GM12892 (cell line): Measurements from ENCODE around the gene NT5DC4.
"Not testable (repeated sequence)": the region's sequence is repeated elsewhere in the genome, so short reads cannot be mapped to it uniquely, and the experiment has no call there.

Source experiments
- DNase-seq: peaks from one replicate; pipeline ENCODE4 v3.0.0; 2011; ENCODE audit not compliant: insufficient read length
- FAIRE-seq: peaks from 2 replicates; lab custom pipeline; 2011; peaks lifted over from hg19 to GRCh38; lab: Jason Lieb, UNC
- POLR2A ChIP-seq: IDR thresholded peaks from 2 replicates; pipeline ENCODE4 v1.6.1; 2011; ENCODE audit warnings: low read depth, low read length, control low read depth
- POLR2AphosphoS5 ChIP-seq: IDR thresholded peaks from 2 replicates; pipeline ENCODE4 v1.6.1; 2011; ENCODE audit warnings: low read depth, low read length, control low read depth
- TAF1 ChIP-seq: IDR thresholded peaks from 2 replicates; pipeline ENCODE4 v1.6.1; 2011; ENCODE audit warnings: low read depth, mild to moderate bottlenecking, control low read depth, low read length, borderline replicate concordance

Gene NT5DC4

DNA sequence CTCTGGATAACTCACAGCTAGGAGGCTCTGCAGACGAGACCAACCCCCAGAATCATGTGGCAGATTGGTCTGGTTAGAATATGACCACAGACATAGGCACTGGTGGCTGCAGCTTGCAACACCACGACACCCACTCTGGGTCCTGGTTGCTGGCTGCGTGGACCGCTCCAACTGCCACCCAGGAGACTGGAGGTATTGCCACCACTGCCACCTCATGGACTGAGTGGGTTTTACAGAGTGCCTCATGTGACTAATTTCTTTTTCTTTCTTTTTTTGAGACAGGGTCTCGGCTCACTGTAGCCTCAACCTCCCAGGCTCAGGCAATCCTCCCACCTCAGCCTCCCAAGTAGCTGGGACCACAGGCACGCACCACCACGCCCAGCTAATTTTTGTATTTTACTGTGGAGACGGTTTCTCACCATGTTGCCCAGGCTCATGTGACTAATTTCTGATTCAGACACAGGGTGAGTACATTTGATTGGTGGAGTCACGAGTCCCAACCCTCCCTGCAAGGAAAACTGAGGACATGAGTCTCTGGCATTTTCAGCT is 29.9 kb upstream of the NT5DC4 start:
- DNase-seq = peak; percentile 46
- peak; percentile 70 for FAIRE-seq
- no peak for TF ChIP-seq POLR2A
- TF ChIP-seq TAF1 = no peak
- no peak for TF ChIP-seq POLR2AphosphoS5

DNA sequence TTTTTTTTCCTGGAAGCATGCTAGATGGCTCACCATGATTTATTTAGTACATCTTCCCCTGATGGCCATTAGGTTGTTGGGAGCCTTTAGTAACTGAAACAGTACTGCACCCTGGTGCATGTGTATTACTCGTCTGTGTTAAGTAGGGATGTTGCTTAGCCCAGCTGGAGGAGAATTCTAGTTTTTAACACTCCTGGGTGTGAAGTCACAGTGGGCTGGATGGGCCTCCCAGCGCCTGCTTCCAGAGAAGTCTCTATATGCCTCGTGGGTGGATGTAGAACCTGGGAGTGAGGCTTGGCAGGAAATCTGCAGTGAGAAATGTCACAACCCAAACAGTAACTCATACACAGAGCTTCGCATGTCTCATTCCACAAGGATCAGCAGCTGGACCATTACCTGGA is 28.9 kb upstream of the NT5DC4 start:
- DNase-seq = no peak
- TF ChIP-seq TAF1 (no peak), POLR2A (no peak), POLR2AphosphoS5 (no peak)
- no peak for FAIRE-seq

DNA sequence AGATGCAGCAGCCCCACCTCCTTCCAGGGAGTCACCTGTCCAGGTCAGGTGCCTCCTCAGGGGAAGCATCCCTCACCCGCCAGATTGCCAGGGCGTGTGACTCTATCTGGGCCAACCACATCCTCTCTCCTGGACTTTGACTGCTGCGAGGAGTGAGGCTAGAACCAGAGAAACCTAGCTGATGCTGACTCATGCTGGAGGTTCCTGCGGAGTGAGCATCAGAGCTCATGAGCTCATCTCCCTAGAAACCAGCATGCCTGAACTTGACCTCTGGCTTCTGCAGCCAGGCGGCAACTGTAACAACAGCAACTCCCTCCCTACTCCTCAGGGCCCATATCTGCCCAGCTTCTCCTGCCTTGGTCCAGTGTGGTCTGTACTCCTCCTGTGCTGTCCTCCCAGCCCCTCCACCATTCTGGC is 28.3 kb upstream of the NT5DC4 start:
- FAIRE-seq (peak; percentile 97), DNase-seq (peak; percentile 54)
- peak; percentile 56; the same call in 1 of the 2 replicates for TF ChIP-seq POLR2A
- TF ChIP-seq POLR2AphosphoS5 = peak; percentile 66
- no peak for TF ChIP-seq TAF1

DNA sequence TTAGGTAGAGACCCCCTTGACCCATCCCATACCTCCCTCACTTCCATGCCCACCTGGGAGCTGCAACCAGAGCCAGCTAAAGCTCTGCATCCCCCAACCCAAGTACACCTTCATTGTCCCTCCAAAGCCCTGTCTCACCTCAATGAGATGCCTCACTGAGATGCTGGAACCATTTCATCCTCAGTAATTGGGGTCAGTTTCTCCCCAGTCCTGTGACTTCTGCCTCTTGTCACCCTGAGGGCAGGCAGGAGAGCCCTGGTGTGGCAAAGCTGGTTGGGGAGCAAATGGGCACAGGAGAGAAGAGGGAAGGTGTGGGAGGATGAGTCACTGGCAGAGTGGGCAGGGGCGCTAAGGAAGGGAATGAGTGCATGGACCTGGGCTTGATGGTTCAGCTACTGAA is 27.9 kb upstream of the NT5DC4 start:
- TF ChIP-seq POLR2AphosphoS5 = no peak
- no peak for TF ChIP-seq TAF1
- no peak; the same call in 1 of the 2 replicates for TF ChIP-seq POLR2A
- FAIRE-seq = peak; percentile 21
- DNase-seq = no peak

DNA sequence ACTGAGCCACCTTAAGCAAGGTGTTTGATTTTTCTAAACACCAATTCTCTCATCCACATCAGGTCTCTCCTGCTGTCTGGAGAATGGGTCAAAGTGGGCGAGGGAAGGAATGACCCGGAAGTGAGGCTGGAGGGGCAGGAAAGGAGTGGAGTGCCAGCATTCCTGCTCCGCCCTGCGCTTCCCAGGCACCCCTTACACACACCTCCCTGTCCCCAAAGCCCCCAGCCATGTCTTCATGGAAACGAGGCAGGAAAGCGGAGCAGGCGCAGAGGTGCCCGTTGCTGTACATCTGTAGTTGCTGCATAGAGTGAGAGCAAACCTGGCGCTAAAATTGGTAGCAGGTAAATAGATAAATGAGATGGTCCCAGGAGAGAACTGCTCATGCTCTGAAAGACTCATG is 27.2 kb upstream of the NT5DC4 start:
- FAIRE-seq (no peak), DNase-seq (no peak)
- TF ChIP-seq POLR2A (no peak), TAF1 (no peak), POLR2AphosphoS5 (no peak)

DNA sequence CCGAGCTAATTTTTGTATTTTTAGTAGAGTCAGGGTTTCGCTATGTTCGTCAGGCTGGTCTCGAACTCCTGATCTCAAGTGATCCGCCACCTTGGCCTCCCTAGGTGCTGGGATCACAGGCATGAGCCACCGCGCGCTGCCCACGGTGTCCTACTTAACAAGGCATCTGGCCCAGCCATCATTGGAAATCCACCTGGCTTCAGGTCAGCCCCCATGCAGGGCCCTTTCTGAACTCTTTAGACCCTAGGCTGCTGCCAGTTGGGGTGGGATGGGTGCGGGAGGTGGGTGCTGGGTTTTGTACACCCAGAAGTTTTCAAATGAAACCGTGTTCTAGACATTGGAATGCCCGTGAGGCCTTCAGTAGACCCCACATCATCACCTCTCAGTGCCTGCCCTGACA is 26.6 kb upstream of the NT5DC4 start:
- TF ChIP-seq POLR2AphosphoS5 (no peak), POLR2A (no peak), TAF1 (no peak)
- FAIRE-seq (no peak), DNase-seq (no peak)

DNA sequence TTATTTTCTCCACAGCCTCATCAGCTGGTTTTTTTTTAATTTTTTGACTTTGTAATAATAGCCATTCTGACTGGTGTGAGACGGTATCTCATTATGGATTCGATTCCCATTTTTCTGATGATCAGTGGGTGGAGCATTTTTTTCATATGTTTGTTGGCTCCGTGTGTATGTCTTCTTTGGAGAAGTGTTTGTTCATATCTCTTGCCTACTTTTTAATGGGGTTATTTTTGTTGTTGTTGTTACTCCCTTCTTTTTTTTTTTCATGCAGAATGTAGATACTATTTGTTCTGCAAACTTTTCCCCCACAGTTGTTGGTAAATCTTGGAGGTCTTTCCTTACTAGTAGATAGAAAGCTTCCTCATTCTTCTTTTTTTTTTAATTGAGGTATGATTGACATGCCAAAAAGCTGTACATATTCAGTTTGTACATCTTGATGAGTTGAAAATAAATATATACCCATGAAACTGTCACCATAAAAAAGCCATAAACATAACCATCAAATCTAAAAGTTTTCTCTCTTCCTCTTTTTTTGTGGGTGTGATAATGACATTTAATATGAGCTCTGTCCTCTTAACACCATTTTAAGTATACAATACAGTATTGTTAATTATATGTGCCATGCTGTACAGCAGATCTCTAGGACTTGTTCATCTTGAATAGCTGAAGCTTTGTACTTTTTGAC is 21.8 kb upstream of the NT5DC4 start:
- DNase-seq (no peak), FAIRE-seq (no peak)
- TF ChIP-seq POLR2A = no peak
- TF ChIP-seq POLR2AphosphoS5 = no peak
- no peak for TF ChIP-seq TAF1

DNA sequence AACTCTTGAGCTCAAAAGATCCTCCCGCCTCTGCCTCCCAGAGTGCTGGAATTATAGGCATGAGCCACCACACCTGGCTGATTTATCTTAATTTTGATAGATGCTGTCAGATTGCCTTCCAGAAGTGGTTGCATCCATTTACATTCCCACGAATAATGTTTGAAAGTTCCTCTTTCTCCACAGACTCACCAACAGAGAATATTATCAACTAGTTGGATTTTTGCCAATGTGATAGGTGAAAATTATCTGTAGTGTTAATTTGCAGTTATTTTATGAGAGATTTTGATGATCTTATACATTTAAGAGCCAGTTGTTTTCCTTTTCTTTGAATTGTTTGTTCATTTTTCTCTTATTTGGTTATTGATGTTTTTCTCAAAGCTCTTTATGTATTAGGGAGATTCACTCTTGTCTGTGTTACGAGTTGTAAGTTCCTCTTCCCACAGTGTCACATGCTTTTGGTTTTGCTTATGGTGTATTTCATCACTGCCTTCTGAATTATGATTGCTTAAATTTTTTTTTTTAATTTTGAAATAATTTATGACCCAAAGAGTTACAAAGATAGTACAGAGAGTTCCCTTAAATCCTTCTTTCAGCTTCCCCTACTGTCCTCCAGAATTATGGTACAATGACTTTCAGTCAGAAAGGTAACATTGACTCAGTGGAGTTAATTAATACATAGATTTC is 20.7 kb upstream of the NT5DC4 start:
- DNase-seq (no peak), FAIRE-seq (peak; percentile 72)
- no peak for TF ChIP-seq POLR2A
- no peak for TF ChIP-seq TAF1
- no peak for TF ChIP-seq POLR2AphosphoS5

DNA sequence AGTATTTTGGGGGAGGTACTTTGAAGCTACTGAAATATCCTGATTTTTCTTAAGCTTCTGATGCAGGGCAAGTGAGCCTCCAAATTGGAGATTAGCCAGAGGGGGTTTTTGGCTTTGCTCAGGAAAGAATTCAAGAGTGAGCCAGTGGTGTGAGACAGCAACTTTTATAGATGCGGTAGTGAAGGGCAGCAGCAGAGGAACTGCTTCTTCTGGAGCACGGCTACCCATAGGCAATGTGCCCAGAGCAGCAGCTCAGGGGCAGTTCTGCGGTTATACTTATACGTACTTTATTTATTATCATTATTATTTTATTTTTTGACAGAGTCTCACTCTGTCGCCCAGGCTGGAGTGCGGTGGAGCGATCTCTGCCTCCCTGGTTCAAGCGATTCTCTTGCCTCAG is 19.8 kb upstream of the NT5DC4 start:
- FAIRE-seq = peak; percentile 44
- no peak for DNase-seq

DNA sequence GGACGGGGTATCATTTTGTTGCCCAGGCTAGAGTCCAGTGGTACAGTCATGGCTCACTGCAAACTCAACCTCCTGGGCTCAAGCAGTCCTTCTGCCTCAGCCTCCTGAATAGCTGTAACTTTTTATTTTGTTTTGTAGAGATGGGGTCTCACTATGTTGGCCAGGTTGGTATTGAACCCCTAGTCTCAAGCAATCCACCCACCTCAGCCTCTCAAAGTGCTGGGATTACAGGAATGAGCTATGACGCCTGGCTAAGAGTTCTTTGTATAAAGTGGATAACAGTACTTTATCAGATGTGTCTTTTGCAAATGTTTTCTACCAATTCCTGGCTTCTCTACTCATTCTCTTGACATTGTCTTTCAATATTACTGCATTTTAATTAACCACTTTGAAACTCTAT is 17.1 kb upstream of the NT5DC4 start:
- no peak for DNase-seq
- no peak for TF ChIP-seq POLR2A
- no peak for TF ChIP-seq POLR2AphosphoS5
- no peak for TF ChIP-seq TAF1
- FAIRE-seq = no peak

More for the DNA sequence above, 19.8 kb upstream of the NT5DC4 start:
- TF ChIP-seq POLR2AphosphoS5 (no peak), POLR2A (no peak), TAF1 (no peak)

DNA sequence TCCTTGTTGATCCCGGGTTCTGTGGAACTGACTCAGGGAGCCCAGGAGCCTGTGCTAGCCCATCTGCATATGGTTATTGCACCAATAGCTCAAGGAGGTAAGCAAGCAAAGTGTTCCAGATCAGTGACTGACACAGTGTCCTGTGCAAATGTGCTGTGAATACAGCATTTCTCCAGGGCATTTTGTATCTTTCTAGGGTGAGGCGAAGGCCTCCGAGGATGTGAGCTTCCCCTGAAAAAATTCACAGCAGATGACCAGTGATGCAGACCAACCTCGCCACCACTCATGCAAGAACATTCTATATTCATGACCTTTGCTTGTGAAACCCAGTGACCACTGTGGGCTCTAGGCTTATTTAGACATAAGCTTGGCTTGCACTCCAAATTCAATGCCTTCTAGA is 15.2 kb upstream of the NT5DC4 start:
- no peak for TF ChIP-seq POLR2A
- no peak for TF ChIP-seq TAF1
- no peak for TF ChIP-seq POLR2AphosphoS5
- DNase-seq (no peak), FAIRE-seq (no peak)

DNA sequence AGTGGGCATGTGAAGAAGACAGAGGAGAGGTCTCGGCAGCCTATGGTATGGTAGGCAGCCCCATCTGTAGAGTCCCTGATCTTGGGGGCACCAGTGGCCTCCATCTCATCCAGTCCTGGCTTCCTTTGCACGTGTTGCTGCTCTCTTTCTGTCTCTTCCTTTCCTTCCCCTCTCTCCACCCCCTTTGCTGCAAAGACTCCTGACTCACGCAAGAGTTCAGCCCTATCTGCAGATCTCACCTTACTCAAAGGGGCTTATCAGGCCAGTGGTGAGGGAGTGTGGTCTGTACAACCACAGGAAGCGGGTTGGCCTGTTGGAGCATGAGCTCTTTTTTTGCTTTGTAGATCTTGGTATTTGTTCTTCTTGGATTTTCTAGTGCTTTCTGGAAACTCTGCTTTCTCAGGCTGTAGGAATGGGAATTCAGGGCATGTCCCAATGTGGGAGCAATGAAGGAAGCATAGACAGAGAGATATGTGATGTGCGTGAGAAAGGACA is 14.6 kb upstream of the NT5DC4 start:
- DNase-seq = no peak
- TF ChIP-seq POLR2AphosphoS5 (no peak), POLR2A (no peak), TAF1 (no peak)

DNA sequence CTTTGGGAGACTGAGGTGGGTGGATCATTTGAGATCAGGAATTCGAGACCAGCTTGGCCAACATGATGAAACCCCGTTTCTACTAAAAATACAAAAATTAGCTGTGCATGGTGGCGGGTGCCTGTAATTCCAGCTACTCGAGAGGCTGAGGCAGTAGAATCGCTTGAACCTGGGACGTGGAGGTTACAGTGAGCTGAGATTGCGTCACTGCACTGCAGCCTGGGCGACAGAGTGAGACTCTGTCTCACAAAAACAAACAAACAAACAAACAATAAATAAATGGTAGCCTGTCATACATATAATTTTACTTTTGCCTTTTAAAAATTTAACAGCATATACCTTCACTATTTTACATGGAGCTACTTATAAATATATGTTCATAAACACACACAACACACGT is 13.9 kb upstream of the NT5DC4 start:
- DNase-seq, FAIRE-seq: not testable (repeated sequence)

More for the DNA sequence above, 14.6 kb upstream of the NT5DC4 start:
- FAIRE-seq = peak; percentile 76
